SK-N-SH treated with all-trans-retinoic acid at 6 μM for 48 hours (cell line): ENCODE results near the gene RPTN.

Experiments used
- ATAC-seq: fragments of 200-7000 bp; cut with Tn5 transposase; 3 replicates; pipeline ENCODE4 v1.9.1; 2020; ENCODE audit warnings: mild to moderate bottlenecking, moderate library complexity
- ARNTL ChIP-seq: fragments of 450-650 bp; formaldehyde crosslinking; IDR thresholded peaks from 2 replicates; pipeline ENCODE4 v1.5.0; 2020; ENCODE audit warnings: low read depth, mild to moderate bottlenecking, moderate library complexity, borderline replicate concordance
- BACH2 ChIP-seq: fragments of 250-450 bp; sonication (Bioruptor Pico); IDR thresholded peaks from 2 replicates; pipeline ENCODE4 v1.9.0; 2021; ENCODE audit warnings: mild to moderate bottlenecking, borderline replicate concordance
- CSDC2 ChIP-seq: fragments of 250-450 bp; sonication (Bioruptor Pico); IDR thresholded peaks from 2 replicates; pipeline ENCODE4 v1.5.0; 2020; ENCODE audit warnings: mild to moderate bottlenecking, moderate library complexity
- ESRRG ChIP-seq: fragments of 250-450 bp; sonication (Bioruptor Pico); IDR thresholded peaks from 2 replicates; pipeline ENCODE4 v1.6.1; 2021; ENCODE audit warnings: mild to moderate bottlenecking
- GLIS3 ChIP-seq: fragments of 250-450 bp; sonication (Bioruptor Pico); IDR thresholded peaks from 2 replicates; pipeline ENCODE4 v1.5.0; 2020; ENCODE audit warnings: mild to moderate bottlenecking, moderate library complexity
- ISL1 ChIP-seq: fragments of 250-450 bp; sonication (Bioruptor Pico); IDR thresholded peaks from 2 replicates; pipeline ENCODE4 v2.1.2; 2022; ENCODE audit warnings: mild to moderate bottlenecking, moderate library complexity
- OSR1 ChIP-seq: fragments of 250-450 bp; sonication (Bioruptor Pico); IDR thresholded peaks from 2 replicates; pipeline ENCODE4 v1.8.0; 2022; ENCODE audit warnings: moderate library complexity, mild to moderate bottlenecking, inconsistent platforms
- PPARA ChIP-seq: fragments of 250-450 bp; sonication (Bioruptor Pico); IDR thresholded peaks from 2 replicates; pipeline ENCODE4 v1.5.0; 2020; ENCODE audit warnings: mild to moderate bottlenecking, borderline replicate concordance
- RARB ChIP-seq: fragments of 250-450 bp; sonication (Bioruptor Pico); IDR thresholded peaks from 2 replicates; pipeline ENCODE4 v1.8.0; 2021; ENCODE audit warnings: mild to moderate bottlenecking, moderate library complexity
- SNAI2 ChIP-seq: fragments of 250-450 bp; sonication (Bioruptor Pico); IDR thresholded peaks from 2 replicates; pipeline ENCODE4 v1.5.0; 2020; ENCODE audit warnings: mild to moderate bottlenecking, moderate library complexity
- TCF4 ChIP-seq: fragments of 250-450 bp; sonication (Bioruptor Pico); IDR thresholded peaks from 2 replicates; pipeline ENCODE4 v1.8.0; 2021; ENCODE audit warnings: mild to moderate bottlenecking, moderate library complexity, borderline replicate concordance
- TOX ChIP-seq: fragments of 250-450 bp; sonication (Bioruptor Pico); IDR thresholded peaks from 2 replicates; pipeline ENCODE4 v1.8.0; 2021; ENCODE audit warnings: mild to moderate bottlenecking, moderate library complexity, borderline replicate concordance
- ZC3H10 ChIP-seq: fragments of 250-450 bp; sonication (Bioruptor Pico); IDR thresholded peaks from 2 replicates; pipeline ENCODE4 v1.5.1; 2021; ENCODE audit warnings: mild to moderate bottlenecking, moderate library complexity
- ZFP3 ChIP-seq: fragments of 250-450 bp; sonication (Bioruptor Pico); IDR thresholded peaks from 2 replicates; pipeline ENCODE4 v1.5.0; 2020; ENCODE audit warnings: mild to moderate bottlenecking, moderate library complexity
- ZFP30 ChIP-seq: fragments of 450-650 bp; formaldehyde crosslinking; IDR thresholded peaks from 2 replicates; pipeline ENCODE4 v1.5.0; 2022; ENCODE audit warnings: mild to moderate bottlenecking, moderate library complexity
- ZNF565 ChIP-seq: fragments of 450-650 bp; formaldehyde crosslinking; conservative IDR thresholded peaks from 2 replicates; pipeline ENCODE4 v1.5.0; 2020; ENCODE audit warnings: low read depth, mild to moderate bottlenecking, moderate library complexity
- ZNF70 ChIP-seq: fragments of 450-650 bp; formaldehyde crosslinking; IDR thresholded peaks from 2 replicates; pipeline ENCODE4 v1.5.0; 2020; ENCODE audit warnings: mild to moderate bottlenecking, moderate library complexity
- ZNF8 ChIP-seq: fragments of 450-650 bp; formaldehyde crosslinking; IDR thresholded peaks from 2 replicates; pipeline ENCODE4 v1.5.0; 2020; ENCODE audit warnings: mild to moderate bottlenecking, moderate library complexity
- TF ChIP-seq, protein P1 (sequence below): fragments of 250-450 bp; sonication (Bioruptor Pico); IDR thresholded peaks from 2 replicates; pipeline ENCODE4 v1.5.1; 2020; ENCODE audit warnings: low read depth, mild to moderate bottlenecking, moderate library complexity
- TF ChIP-seq, protein P2 (sequence below): fragments of 250-450 bp; sonication (Bioruptor Pico); IDR thresholded peaks from 2 replicates; pipeline ENCODE4 v1.8.0; 2020; ENCODE audit warnings: mild to moderate bottlenecking, moderate library complexity, borderline replicate concordance
- TF ChIP-seq, protein P3 (sequence below): fragments of 250-450 bp; sonication (Bioruptor Pico); IDR thresholded peaks from 2 replicates; pipeline ENCODE4 v1.8.0; 2021; ENCODE audit warnings: low read depth, mild to moderate bottlenecking, moderate library complexity, borderline replicate concordance
- TF ChIP-seq, protein P4 (sequence below): fragments of 250-450 bp; sonication (Bioruptor Pico); IDR thresholded peaks from 2 replicates; pipeline ENCODE4 v1.5.0; 2020; ENCODE audit warnings: mild to moderate bottlenecking, moderate library complexity
- TF ChIP-seq, protein P5 (sequence below): fragments of 250-450 bp; sonication (Bioruptor Pico); IDR thresholded peaks from 2 replicates; pipeline ENCODE4 v1.5.1; 2021; ENCODE audit warnings: mild to moderate bottlenecking, moderate library complexity

The RPTN gene

DNA sequence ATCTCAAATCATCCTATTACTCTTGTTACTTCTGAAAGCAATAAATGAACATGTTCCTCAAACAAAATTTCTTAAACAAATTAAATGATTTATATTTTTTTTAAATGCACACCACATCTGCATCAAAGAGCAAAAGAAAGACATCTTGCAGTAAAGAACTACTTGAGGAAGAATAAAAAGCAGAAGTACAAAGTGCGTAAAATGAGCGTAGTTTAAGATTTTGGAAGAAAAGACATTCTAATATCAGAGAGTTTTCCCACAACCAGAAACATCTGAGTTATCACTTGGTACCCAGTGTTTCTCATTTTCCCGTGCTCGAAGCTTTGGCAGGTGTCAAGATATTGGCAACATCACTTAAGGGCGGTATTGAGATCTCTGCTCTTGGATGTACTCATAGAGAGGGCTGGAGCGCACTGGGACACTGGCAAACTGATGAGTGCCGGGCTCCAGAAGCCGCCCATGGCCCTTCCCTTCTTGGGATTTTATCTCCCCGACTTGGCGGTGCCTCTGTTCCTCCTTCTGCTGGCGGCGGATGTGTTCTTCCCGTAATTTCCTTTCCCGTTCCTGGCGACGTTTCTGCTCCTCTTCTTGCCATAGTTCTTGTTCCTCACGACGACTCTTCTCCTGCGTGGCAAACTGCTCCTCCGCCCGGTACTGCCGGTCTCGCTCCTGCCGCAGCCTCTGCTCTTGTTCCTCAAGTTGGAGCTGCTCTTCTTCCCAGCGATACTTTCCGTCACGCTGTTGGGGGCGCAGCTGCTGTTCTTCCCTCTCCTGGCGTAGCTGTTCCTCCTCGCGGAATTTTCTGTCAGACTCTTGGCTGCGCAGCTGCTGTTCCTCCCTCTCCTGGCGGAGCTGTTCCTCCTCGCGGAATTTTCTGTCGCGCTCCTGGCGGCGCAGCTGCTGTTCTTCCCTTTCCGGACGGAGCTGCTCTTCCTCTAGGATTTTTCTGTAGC lies 51.7 kb downstream of the RPTN start:
- TF ChIP-seq ARNTL: no peak
- no peak for TF ChIP-seq SNAI2 (CRISPR knock-in tag)
- TF ChIP-seq ISL1: no peak
- no peak for TF ChIP-seq PPARA (CRISPR knock-in tag)
- TF ChIP-seq ZC3H10: no peak
- no peak for TF ChIP-seq ZFP3 (CRISPR knock-in tag)
- no peak for TF ChIP-seq TCF4 (CRISPR knock-in tag)
- no peak for TF ChIP-seq RARB (CRISPR knock-in tag)
- TF ChIP-seq, protein P1, sequence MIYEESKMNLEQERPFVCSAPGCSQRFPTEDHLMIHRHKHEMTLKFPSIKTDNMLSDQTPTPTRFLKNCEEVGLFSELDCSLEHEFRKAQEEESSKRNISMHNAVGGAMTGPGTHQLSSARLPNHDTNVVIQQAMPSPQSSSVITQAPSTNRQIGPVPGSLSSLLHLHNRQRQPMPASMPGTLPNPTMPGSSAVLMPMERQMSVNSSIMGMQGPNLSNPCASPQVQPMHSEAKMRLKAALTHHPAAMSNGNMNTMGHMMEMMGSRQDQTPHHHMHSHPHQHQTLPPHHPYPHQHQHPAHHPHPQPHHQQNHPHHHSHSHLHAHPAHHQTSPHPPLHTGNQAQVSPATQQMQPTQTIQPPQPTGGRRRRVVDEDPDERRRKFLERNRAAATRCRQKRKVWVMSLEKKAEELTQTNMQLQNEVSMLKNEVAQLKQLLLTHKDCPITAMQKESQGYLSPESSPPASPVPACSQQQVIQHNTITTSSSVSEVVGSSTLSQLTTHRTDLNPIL (CRISPR knock-in tag): no peak
- no peak for TF ChIP-seq BACH2
- no peak for TF ChIP-seq ESRRG (CRISPR knock-in tag)
- TF ChIP-seq CSDC2: no peak
- TF ChIP-seq, protein P2, sequence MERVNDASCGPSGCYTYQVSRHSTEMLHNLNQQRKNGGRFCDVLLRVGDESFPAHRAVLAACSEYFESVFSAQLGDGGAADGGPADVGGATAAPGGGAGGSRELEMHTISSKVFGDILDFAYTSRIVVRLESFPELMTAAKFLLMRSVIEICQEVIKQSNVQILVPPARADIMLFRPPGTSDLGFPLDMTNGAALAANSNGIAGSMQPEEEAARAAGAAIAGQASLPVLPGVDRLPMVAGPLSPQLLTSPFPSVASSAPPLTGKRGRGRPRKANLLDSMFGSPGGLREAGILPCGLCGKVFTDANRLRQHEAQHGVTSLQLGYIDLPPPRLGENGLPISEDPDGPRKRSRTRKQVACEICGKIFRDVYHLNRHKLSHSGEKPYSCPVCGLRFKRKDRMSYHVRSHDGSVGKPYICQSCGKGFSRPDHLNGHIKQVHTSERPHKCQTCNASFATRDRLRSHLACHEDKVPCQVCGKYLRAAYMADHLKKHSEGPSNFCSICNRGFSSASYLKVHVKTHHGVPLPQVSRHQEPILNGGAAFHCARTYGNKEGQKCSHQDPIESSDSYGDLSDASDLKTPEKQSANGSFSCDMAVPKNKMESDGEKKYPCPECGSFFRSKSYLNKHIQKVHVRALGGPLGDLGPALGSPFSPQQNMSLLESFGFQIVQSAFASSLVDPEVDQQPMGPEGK: no peak
- TF ChIP-seq ZNF70: no peak
- TF ChIP-seq GLIS3 (CRISPR knock-in tag): no peak
- TF ChIP-seq, all 23 proteins: peak for 0
- peak; percentile 17 for ATAC-seq

DNA sequence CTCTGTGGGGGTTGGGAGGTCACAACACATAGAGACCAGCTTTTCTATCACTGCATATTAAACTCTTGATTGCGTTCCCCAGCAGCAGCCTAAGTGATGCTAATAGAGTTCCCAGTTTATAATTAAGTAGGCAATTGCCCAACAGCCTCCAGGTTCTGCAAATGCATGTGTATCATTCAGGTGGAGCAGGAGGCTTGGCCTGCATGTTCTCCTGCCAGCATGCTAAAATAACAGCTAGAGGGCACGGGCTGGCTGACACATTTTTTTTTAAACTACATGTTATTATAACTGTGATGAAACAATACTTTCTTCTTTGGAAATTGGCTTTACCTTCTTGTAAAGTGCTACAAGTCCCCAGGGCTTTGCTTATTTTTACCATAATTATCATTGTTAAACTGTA lies 54.2 kb downstream of the RPTN start:
- TF ChIP-seq, protein P3, sequence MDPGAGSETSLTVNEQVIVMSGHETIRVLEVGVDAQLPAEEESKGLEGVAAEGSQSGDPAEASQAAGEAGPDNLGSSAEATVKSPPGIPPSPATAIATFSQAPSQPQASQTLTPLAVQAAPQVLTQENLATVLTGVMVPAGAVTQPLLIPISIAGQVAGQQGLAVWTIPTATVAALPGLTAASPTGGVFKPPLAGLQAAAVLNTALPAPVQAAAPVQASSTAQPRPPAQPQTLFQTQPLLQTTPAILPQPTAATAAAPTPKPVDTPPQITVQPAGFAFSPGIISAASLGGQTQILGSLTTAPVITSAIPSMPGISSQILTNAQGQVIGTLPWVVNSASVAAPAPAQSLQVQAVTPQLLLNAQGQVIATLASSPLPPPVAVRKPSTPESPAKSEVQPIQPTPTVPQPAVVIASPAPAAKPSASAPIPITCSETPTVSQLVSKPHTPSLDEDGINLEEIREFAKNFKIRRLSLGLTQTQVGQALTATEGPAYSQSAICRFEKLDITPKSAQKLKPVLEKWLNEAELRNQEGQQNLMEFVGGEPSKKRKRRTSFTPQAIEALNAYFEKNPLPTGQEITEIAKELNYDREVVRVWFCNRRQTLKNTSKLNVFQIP (CRISPR knock-in tag): no peak
- TF ChIP-seq, protein P2: no peak
- TF ChIP-seq TOX (CRISPR knock-in tag) (no peak), ARNTL (no peak), GLIS3 (CRISPR knock-in tag) (no peak), CSDC2 (no peak), BACH2 (no peak), TCF4 (CRISPR knock-in tag) (no peak), ZFP30 (CRISPR knock-in tag) (no peak), ZNF8 (CRISPR knock-in tag) (no peak), ZNF70 (no peak), SNAI2 (CRISPR knock-in tag) (no peak), ZFP3 (CRISPR knock-in tag) (no peak), OSR1 (CRISPR knock-in tag) (no peak), ESRRG (CRISPR knock-in tag) (no peak), ZC3H10 (no peak), ZNF565 (CRISPR knock-in tag) (no peak)
- TF ChIP-seq, protein P4, sequence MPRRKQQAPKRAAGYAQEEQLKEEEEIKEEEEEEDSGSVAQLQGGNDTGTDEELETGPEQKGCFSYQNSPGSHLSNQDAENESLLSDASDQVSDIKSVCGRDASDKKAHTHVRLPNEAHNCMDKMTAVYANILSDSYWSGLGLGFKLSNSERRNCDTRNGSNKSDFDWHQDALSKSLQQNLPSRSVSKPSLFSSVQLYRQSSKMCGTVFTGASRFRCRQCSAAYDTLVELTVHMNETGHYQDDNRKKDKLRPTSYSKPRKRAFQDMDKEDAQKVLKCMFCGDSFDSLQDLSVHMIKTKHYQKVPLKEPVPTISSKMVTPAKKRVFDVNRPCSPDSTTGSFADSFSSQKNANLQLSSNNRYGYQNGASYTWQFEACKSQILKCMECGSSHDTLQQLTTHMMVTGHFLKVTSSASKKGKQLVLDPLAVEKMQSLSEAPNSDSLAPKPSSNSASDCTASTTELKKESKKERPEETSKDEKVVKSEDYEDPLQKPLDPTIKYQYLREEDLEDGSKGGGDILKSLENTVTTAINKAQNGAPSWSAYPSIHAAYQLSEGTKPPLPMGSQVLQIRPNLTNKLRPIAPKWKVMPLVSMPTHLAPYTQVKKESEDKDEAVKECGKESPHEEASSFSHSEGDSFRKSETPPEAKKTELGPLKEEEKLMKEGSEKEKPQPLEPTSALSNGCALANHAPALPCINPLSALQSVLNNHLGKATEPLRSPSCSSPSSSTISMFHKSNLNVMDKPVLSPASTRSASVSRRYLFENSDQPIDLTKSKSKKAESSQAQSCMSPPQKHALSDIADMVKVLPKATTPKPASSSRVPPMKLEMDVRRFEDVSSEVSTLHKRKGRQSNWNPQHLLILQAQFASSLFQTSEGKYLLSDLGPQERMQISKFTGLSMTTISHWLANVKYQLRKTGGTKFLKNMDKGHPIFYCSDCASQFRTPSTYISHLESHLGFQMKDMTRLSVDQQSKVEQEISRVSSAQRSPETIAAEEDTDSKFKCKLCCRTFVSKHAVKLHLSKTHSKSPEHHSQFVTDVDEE (CRISPR knock-in tag): no peak
- TF ChIP-seq, protein P1 (CRISPR knock-in tag): no peak
- TF ChIP-seq, protein P5, sequence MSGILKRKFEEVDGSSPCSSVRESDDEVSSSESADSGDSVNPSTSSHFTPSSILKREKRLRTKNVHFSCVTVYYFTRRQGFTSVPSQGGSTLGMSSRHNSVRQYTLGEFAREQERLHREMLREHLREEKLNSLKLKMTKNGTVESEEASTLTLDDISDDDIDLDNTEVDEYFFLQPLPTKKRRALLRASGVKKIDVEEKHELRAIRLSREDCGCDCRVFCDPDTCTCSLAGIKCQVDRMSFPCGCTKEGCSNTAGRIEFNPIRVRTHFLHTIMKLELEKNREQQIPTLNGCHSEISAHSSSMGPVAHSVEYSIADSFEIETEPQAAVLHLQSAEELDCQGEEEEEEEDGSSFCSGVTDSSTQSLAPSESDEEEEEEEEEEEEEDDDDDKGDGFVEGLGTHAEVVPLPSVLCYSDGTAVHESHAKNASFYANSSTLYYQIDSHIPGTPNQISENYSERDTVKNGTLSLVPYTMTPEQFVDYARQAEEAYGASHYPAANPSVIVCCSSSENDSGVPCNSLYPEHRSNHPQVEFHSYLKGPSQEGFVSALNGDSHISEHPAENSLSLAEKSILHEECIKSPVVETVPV (CRISPR knock-in tag): no peak
- TF ChIP-seq, all 23 proteins: peak for 0
- ATAC-seq: no peak
